ENCODE data around the gene BMP4.

- TF ChIP-seq CTCF (IDR thresholded peaks at IDR 0.05) (no peak), POLR2A (IDR thresholded peaks at IDR 0.05) (no peak)
These were observed 31.9 kb downstream of the BMP4 start for GRCh38 chr14:53924753-53925152.

Measured in lower leg skin (tissue), 3 donors.